HCT116 (cell line): ENCODE measurements around the gene CRK.

Experiments
- CTCF ChIP-seq, 3 experiments: fragments of 200-600 bp in 1 of 3; sonication (generic) in 1 of 3; IDR thresholded peaks in 2 of 3; conservative IDR thresholded peaks in 1 of 3; 2 replicates each; pipeline ENCODE4 v1.5.1; 2012 to 2017; ENCODE audit warnings: low read depth in 2 of 3, low read length in 2 of 3, antibody characterized with exemption in 1 of 3, borderline replicate concordance in 1 of 3, control low read depth in 1 of 3, mild to moderate bottlenecking in 1 of 3, mixed read lengths in 1 of 3, mixed run types in 1 of 3, moderate library complexity in 1 of 3; ENCODE audit not compliant: insufficient read depth in 1 of 3
- POLR2A ChIP-seq: IDR thresholded peaks from 2 replicates; pipeline ENCODE4 v1.7.0; 2011; ENCODE audit warnings: borderline replicate concordance; ENCODE audit not compliant: insufficient read depth, insufficient read length; ENCODE audit errors: extremely low read depth
- SP1 ChIP-seq: IDR thresholded peaks from 2 replicates; pipeline ENCODE4 v1.6.1; 2012; ENCODE audit warnings: low read depth

GRCh38 chr17:1484060-1484535, 28.1 kb upstream of the CRK start:
- TF ChIP-seq SP1, result no peak
- TF ChIP-seq CTCF (IDR thresholded peaks at IDR 0.05 in 2 of 3, conservative IDR thresholded peaks at IDR 0.05 in 1 of 3; ENCODE audit: borderline replicate concordance in 1 of 3, insufficient read depth in 1 of 3, low read depth in 2 of 3, low read length in 2 of 3), result no peak
- no peak for TF ChIP-seq POLR2A
